NOMO-1 treated with dmso at 0.1 percent for 144 hours (cell line): ENCODE results near the gene SLC30A2.

ENCODE experiments used
- DNase-seq: peaks from one replicate; lab custom pipeline; 2025; ENCODE audit not compliant: unreplicated experiment; lab: John Stamatoyannopoulos, UW

SLC30A2 gene

GRCh38 chr1:26023826-26024225, 22.1 kb downstream of the SLC30A2 start:
- no peak for DNase-seq

- no peak for DNase-seq
Observed at GRCh38 chr1:26023009-26023408, 22.9 kb downstream of the SLC30A2 start.

- DNase-seq = no peak
Observed at GRCh38 chr1:26022404-26022779, 23.5 kb downstream of the SLC30A2 start.

- DNase-seq = no peak
Observed at GRCh38 chr1:26021647-26022403, 24.1 kb downstream of the SLC30A2 start, which contains the start of gene EXTL1. EXTL1 (plus strand) TSS chr1:26021775; CDS start chr1:26022647, 872 bp downstream.

- DNase-seq = no peak
Observed at GRCh38 chr1:26020941-26021646, 24.8 kb downstream of the SLC30A2 start.

- DNase-seq = no peak
Observed at GRCh38 chr1:26020330-26020768, 25.6 kb downstream of the SLC30A2 start.

GRCh38 chr1:26019641-26020315, 26.1 kb downstream of the SLC30A2 start:
- DNase-seq = peak; percentile 32

GRCh38 chr1:26017606-26018005, 28.3 kb downstream of the SLC30A2 start:
- no peak for DNase-seq

GRCh38 chr1:26016953-26017545, 28.9 kb downstream of the SLC30A2 start:
- no peak for DNase-seq

GRCh38 chr1:26016258-26016952, 29.5 kb downstream of the SLC30A2 start:
- no peak for DNase-seq

GRCh38 chr1:26015358-26015757, 30.6 kb downstream of the SLC30A2 start:
- peak; percentile 39 for DNase-seq

- no peak for DNase-seq
Observed at GRCh38 chr1:26014179-26014578, 31.7 kb downstream of the SLC30A2 start.

- DNase-seq = no peak
Observed at GRCh38 chr1:26012864-26013263, 33.1 kb downstream of the SLC30A2 start.

- DNase-seq = no peak
Observed at GRCh38 chr1:26010825-26011224, 35.1 kb downstream of the SLC30A2 start.

- DNase-seq = no peak
Observed at GRCh38 chr1:26009796-26010447, 36.0 kb downstream of the SLC30A2 start.

- no peak for DNase-seq
Observed at GRCh38 chr1:26006710-26007109, 39.2 kb downstream of the SLC30A2 start.

- DNase-seq = no peak
Observed at GRCh38 chr1:26005434-26006105, 40.3 kb downstream of the SLC30A2 start.

GRCh38 chr1:26003756-26004155, 42.2 kb downstream of the SLC30A2 start:
- no peak for DNase-seq

GRCh38 chr1:26003262-26003661, 42.7 kb downstream of the SLC30A2 start:
- no peak for DNase-seq
